NT2/D1 (cell line): ENCODE measurements around the gene LRRC56.
A peak's percentile ranks its signal among the peaks of the same experiment; 100 is the strongest.
"Not testable (repeated sequence)": the region's sequence is repeated elsewhere in the genome, so short reads cannot be mapped to it uniquely, and the experiment has no call there.

Experiments used
- DNase-seq: peaks from one replicate; pipeline ENCODE4 v3.0.0-alpha.2; 2011; ENCODE audit warnings: low read depth, low spot score
- H3K27me3 ChIP-seq: 2 replicates; pipeline ENCODE4 v1.6.0; 2011; ENCODE audit warnings: mild to moderate bottlenecking; ENCODE audit not compliant: insufficient read length, insufficient read depth
- H3K36me3 ChIP-seq: 2 replicates; pipeline ENCODE4 v1.6.1; 2011; ENCODE audit warnings: mild to moderate bottlenecking, low read length, mixed read lengths; ENCODE audit not compliant: insufficient read depth, insufficient read length
- H3K4me1 ChIP-seq: 2 replicates; pipeline ENCODE4 v1.5.1; 2011; ENCODE audit not compliant: insufficient read depth, insufficient read length
- H3K4me3 ChIP-seq: 2 replicates; pipeline ENCODE4 v1.5.1; 2011; ENCODE audit warnings: low read depth; ENCODE audit not compliant: insufficient read length
- H3K9ac ChIP-seq: 2 replicates; pipeline ENCODE4 v1.6.0; 2011; ENCODE audit warnings: low read depth; ENCODE audit not compliant: insufficient read length
- H3K9me3 ChIP-seq: 2 replicates; pipeline ENCODE4 v1.5.1; 2011; ENCODE audit warnings: mild to moderate bottlenecking, low read length; ENCODE audit not compliant: insufficient read depth
- SUZ12 ChIP-seq: IDR thresholded peaks from 2 replicates; pipeline ENCODE4 v1.6.1; 2011; ENCODE audit not compliant: insufficient read length, insufficient read depth; ENCODE audit errors: extremely low read depth
- YY1 ChIP-seq: IDR thresholded peaks from 2 replicates; pipeline ENCODE4 v1.6.1; 2011; ENCODE audit not compliant: insufficient read length, insufficient read depth
- ZNF274 ChIP-seq: IDR thresholded peaks from 2 replicates; pipeline ENCODE4 v1.6.1; 2011; ENCODE audit warnings: mild to moderate bottlenecking, low read depth, low read length

The LRRC56 gene

GRCh38 chr11:567629-568292 lies 30.4 kb downstream of the LRRC56 start:
- peaks cover 38% of the 10 kb centered on the region for H3K4me1 ChIP-seq

GRCh38 chr11:568306-569157 lies 31.2 kb downstream of the LRRC56 start:
- peak overlapping the region; percentile 64 for H3K4me3 ChIP-seq
- peaks cover 15% of the 10 kb centered on the region for H3K27me3 ChIP-seq
- no peak for TF ChIP-seq SUZ12
- no peak for TF ChIP-seq ZNF274
- no peak for TF ChIP-seq YY1
- peaks cover 23% of the 10 kb centered on the region for H3K36me3 ChIP-seq
- no peaks in the 10 kb centered on the region for H3K9me3 ChIP-seq
- DNase-seq, result peak; percentile 82
- peaks cover 44% of the 10 kb centered on the region for H3K4me1 ChIP-seq
- peak overlapping the region; percentile 91 for H3K9ac ChIP-seq

More at GRCh38 chr11:567629-568292, 30.4 kb downstream of the LRRC56 start:
- H3K4me3 ChIP-seq, result peak overlapping the region; percentile 64
- peak overlapping the region; percentile 90 for H3K9ac ChIP-seq
- H3K9me3 ChIP-seq, result no peaks in the 10 kb centered on the region
- TF ChIP-seq SUZ12 (no peak), YY1 (no peak), ZNF274 (no peak)
- peaks cover 31% of the 10 kb centered on the region for H3K36me3 ChIP-seq
- peaks cover 12% of the 10 kb centered on the region for H3K27me3 ChIP-seq
- no peak for DNase-seq

GRCh38 chr11:569158-569885 lies 32.0 kb downstream of the LRRC56 start:
- DNase-seq, result no peak
- Histone ChIP-seq H3K4me3 (peak overlapping the region; percentile 64), H3K36me3 (peaks cover 15% of the 10 kb centered on the region), H3K27me3 (peaks cover 19% of the 10 kb centered on the region), H3K9me3 (no peaks in the 10 kb centered on the region), H3K4me1 (peaks cover 36% of the 10 kb centered on the region), H3K9ac (peak overlapping the region; percentile 91)
- TF ChIP-seq SUZ12 (no peak), YY1 (no peak), ZNF274 (no peak)

- no peak for TF ChIP-seq YY1
- no peak for TF ChIP-seq ZNF274
- TF ChIP-seq SUZ12, result no peak
- Histone ChIP-seq H3K4me3 (peak overlapping the region; percentile 3), H3K9me3 (no peaks in the 10 kb centered on the region), H3K9ac (peak overlapping the region; percentile 69), H3K27me3 (peaks cover 32% of the 10 kb centered on the region), H3K4me1 (peaks cover 34% of the 10 kb centered on the region), H3K36me3 (peaks cover 8% of the 10 kb centered on the region)
- no peak for DNase-seq
Observed at GRCh38 chr11:571802-572185, 34.5 kb downstream of the LRRC56 start.

GRCh38 chr11:573146-573759 lies 35.9 kb downstream of the LRRC56 start:
- TF ChIP-seq YY1, result no peak
- no peak for TF ChIP-seq ZNF274
- no peak for TF ChIP-seq SUZ12
- Histone ChIP-seq H3K4me3 (no peak overlapping the region), H3K36me3 (peaks cover 15% of the 10 kb centered on the region), H3K27me3 (peaks cover 27% of the 10 kb centered on the region), H3K9ac (no peak overlapping the region), H3K9me3 (no peaks in the 10 kb centered on the region), H3K4me1 (peaks cover 31% of the 10 kb centered on the region)
- DNase-seq, result no peak

- Histone ChIP-seq H3K9ac (peak overlapping the region; percentile 74), H3K4me3 (peak overlapping the region; percentile 26), H3K36me3 (peaks cover 22% of the 10 kb centered on the region), H3K27me3 (peaks cover 27% of the 10 kb centered on the region), H3K4me1 (peaks cover 35% of the 10 kb centered on the region)
- H3K9me3 ChIP-seq, DNase-seq: not testable (repeated sequence)
Observed at GRCh38 chr11:574031-574570, 36.8 kb downstream of the LRRC56 start.
